Measurements from ENCODE around the gene IRF4. TPM values are rescaled to one million over a fixed set of nuclear protein-coding genes. Genes with fewer than 3 reads are reported as not detected.

The IRF4 gene
- total RNA-seq, 3 donors from 2014 or later = 9.1 to 25.2 (median 13.0) TPM

DNA sequence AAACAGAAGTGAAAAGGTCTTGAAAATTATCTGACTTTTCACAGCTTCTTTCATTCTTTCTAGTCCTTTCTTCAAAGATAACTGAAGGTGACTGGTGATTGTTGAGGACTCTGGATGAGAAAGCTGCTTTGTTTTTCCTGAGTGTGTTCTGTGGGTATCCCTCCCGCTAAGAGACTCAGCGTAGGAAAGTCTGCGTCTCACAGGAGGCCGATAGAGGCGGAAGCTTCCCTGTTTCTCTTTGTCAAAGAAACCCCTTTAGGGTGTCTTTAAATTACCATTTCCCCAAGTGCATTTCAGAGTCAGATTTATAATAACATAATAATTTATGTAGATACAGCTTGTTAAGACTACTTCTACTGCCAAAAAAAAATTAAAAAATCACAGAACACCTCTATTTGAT, 31.2 kb upstream of the IRF4 start:
- Histone ChIP-seq H3K4me3 (no peak overlapping the region), H3K27me3 (no peaks in the 10 kb centered on the region), H3K4me1 (no peaks in the 10 kb centered on the region), H3K36me3 (no peaks in the 10 kb centered on the region), H3K9me3 (peaks cover 8 to 21% of the 10 kb centered on the region in 2 donors), H3K27ac (no peak overlapping the region)
- intact Hi-C loops (cut with DNase I; ENCODE audit: low total_unique reads) = no loop called here
- no peak for DNase-seq (ENCODE audit: low spot score in 2 of 2)
- no peak for TF ChIP-seq POLR2A (IDR thresholded peaks at IDR 0.05)
- TF ChIP-seq, protein P1, sequence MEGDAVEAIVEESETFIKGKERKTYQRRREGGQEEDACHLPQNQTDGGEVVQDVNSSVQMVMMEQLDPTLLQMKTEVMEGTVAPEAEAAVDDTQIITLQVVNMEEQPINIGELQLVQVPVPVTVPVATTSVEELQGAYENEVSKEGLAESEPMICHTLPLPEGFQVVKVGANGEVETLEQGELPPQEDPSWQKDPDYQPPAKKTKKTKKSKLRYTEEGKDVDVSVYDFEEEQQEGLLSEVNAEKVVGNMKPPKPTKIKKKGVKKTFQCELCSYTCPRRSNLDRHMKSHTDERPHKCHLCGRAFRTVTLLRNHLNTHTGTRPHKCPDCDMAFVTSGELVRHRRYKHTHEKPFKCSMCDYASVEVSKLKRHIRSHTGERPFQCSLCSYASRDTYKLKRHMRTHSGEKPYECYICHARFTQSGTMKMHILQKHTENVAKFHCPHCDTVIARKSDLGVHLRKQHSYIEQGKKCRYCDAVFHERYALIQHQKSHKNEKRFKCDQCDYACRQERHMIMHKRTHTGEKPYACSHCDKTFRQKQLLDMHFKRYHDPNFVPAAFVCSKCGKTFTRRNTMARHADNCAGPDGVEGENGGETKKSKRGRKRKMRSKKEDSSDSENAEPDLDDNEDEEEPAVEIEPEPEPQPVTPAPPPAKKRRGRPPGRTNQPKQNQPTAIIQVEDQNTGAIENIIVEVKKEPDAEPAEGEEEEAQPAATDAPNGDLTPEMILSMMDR (IDR thresholded peaks at IDR 0.05) = no peak
- TF ChIP-seq POLR2AphosphoS5 (IDR thresholded peaks at IDR 0.05) = no peak

DNA sequence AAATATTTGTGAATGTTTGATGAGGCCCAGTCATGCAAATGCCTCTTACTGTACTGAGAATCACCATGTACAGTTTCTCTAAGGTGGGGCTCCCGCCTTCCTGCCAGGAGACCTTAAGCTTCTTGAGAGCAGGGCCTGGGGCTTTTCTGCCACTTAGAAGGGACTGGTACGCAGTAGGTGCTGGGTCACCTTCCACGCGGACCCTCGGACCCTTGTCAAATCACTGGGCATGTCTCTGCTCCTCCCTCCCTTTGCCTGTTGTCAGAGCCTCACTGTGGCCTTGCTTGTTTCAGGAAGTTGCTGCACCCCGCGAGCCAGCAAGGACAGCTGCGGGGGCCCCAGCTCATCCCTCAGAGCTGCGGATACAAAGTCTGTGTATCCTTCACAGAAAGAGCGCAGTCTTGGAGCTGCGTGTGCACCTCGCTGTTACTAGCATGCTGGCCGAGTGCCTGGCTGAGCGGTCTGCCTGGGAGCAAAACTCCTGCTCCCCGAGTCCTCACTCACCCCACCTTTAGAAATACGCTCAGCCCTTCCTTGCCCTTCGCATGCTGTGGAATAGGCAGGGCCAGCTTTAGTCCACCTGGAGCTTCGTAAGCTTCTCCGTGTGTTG, 30.7 kb upstream of the IRF4 start:
- Histone ChIP-seq H3K4me1 (no peaks in the 10 kb centered on the region), H3K9me3 (peaks cover 8 to 21% of the 10 kb centered on the region in 2 donors), H3K27ac (no peak overlapping the region), H3K36me3 (no peaks in the 10 kb centered on the region), H3K4me3 (no peak overlapping the region), H3K27me3 (peaks cover 0 to 4% of the 10 kb centered on the region in 2 donors)
- intact Hi-C loops (cut with DNase I; ENCODE audit: low total_unique reads) = no loop called here
- no peak for DNase-seq (ENCODE audit: low spot score in 2 of 2)
- TF ChIP-seq, protein P1 (IDR thresholded peaks at IDR 0.05) = no peak
- TF ChIP-seq POLR2A (IDR thresholded peaks at IDR 0.05) (no peak), POLR2AphosphoS5 (IDR thresholded peaks at IDR 0.05) (no peak)

DNA sequence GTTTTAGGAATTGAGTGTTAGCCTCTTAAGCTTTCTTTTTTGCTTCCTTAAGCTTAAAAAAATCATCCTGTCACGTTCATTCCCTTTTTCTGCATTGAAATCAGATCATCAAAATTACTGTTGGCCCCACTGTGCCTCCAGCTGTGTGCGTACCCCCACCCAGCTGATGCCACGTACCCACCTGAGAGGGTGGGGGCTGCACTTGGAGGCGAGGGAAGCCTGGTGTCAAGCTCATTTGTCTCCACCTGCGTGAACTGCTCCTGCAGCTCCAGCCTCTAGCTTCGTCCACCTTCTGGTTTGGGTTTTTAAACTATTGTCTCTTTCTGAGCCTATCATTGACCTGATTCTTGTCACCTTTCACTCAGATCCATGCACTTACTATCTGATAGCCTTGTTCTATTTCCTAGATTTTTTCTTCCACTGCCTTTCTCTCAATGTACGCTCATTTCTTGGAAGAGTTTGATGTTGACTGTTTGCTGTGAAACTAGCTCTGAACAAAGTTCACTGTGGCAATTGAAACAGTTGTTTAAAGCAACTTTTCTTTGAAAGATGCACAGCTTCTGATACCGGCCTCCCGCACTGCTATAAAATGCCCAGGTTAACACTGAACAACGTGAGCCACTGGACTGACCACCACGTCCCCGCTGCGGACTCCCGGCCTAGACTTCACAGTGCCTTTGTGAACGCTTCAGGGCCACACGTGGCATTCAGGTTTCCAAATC, 30.0 kb upstream of the IRF4 start:
- Histone ChIP-seq H3K36me3 (no peaks in the 10 kb centered on the region), H3K4me1 (no peaks in the 10 kb centered on the region), H3K27ac (no peak overlapping the region), H3K9me3 (peaks cover 8 to 21% of the 10 kb centered on the region in 2 donors), H3K4me3 (no peak overlapping the region), H3K27me3 (peaks cover 0 to 7% of the 10 kb centered on the region in 2 donors)
- DNase-seq (ENCODE audit: low spot score in 2 of 2) = no peak
- no peak for TF ChIP-seq POLR2AphosphoS5 (IDR thresholded peaks at IDR 0.05)
- TF ChIP-seq, protein P1 (IDR thresholded peaks at IDR 0.05) = no peak
- no peak for TF ChIP-seq POLR2A (IDR thresholded peaks at IDR 0.05)
- intact Hi-C loops (cut with DNase I; ENCODE audit: low total_unique reads) = no loop called here

DNA sequence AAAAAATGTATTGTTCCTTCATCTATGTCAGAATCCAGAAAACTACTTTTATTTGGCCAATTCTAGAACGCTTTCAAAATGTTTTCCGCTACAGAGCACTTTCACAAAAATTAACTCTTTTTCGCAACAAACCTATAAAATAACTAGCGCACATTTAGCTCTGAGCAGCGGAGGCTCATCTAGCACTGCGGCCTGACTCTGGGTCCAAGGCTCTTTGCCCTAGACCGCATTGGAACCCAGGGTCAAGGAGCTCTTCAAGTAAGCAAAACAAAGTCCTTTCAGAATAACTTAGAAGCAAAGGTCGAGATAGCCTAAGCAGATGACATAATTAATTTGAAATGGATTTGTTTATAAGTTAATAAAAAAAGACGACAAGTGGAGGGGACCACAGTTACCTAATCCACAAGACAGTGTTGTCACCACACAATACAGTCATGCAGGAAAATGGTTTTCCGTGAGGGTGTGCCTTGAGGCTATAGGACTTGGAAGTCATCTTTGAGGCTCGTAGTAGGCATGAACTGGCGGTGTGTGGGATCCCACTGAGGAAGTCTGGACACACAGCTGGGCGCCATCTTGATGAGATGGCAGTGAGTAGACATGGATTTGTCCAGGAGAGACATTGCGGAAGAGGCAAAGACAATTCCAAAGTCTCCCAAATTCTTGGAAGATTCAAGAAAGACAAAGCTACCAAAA, 29.2 kb upstream of the IRF4 start:
- intact Hi-C loops (cut with DNase I; ENCODE audit: low total_unique reads) = no loop called here
- DNase-seq (ENCODE audit: low spot score in 2 of 2) = no peak

DNA sequence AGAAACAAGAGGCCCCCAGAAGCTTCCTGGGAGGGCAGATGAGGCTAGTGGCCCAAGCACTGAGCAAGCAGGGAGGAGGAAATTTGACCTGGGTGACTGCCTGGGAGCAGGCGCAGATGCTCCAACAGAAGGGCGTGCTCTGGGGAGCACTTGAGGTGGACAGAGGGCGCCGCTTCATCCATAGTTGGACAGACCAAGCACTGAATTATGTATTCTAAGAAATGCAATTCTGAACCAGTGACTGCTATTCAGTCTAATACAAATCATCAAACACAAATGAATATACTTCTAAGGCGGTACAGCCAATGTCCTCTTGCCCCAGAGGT, 28.7 kb upstream of the IRF4 start:
- Histone ChIP-seq H3K27me3 (peaks cover 0 to 17% of the 10 kb centered on the region in 2 donors), H3K9me3 (peaks cover 8 to 21% of the 10 kb centered on the region in 2 donors), H3K4me1 (no peaks in the 10 kb centered on the region), H3K27ac (no peak overlapping the region), H3K4me3 (no peak overlapping the region), H3K36me3 (no peaks in the 10 kb centered on the region)
- TF ChIP-seq POLR2AphosphoS5 (IDR thresholded peaks at IDR 0.05) (no peak), POLR2A (IDR thresholded peaks at IDR 0.05) (no peak)
- TF ChIP-seq, protein P1 (IDR thresholded peaks at IDR 0.05) = no peak
- DNase-seq (ENCODE audit: low spot score in 2 of 2) = no peak
- intact Hi-C loops (cut with DNase I; ENCODE audit: low total_unique reads) = no loop called here

More for the DNA sequence above, 29.2 kb upstream of the IRF4 start:
- peaks cover 8 to 21% of the 10 kb centered on the region in 2 donors for H3K9me3 ChIP-seq
- peaks cover 0 to 12% of the 10 kb centered on the region in 2 donors for H3K27me3 ChIP-seq
- H3K4me1 ChIP-seq = no peaks in the 10 kb centered on the region
- no peaks in the 10 kb centered on the region for H3K36me3 ChIP-seq
- no peak overlapping the region for H3K4me3 ChIP-seq
- TF ChIP-seq POLR2AphosphoS5 (IDR thresholded peaks at IDR 0.05) = no peak
- H3K27ac ChIP-seq = no peak overlapping the region

Data from breast epithelium (tissue), 4 donors.